ENCODE results near the gene CRYL1.

DNA sequence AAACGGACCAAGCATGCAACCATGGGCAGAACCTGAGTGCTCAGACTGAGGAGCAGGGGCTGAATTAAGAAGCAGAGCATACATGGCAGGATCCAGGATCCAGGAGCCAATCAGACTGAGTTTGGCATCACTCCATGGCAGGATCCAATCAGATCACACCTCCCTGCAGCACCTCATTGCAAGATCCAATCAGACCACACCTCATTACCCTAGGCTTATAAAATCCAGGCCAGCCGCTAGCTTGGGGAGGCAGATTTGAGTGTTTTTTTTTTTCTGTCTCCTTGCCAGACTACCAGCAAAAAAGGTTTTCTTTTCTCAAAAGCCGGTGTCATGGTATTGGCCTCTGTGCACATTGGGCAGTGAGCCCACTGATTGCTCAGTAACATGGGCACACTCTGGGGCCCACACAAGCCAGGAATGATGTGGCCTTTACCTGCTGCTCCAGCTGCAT lies 165.6 kb downstream of the CRYL1 start:
- TF ChIP-seq, protein P1, sequence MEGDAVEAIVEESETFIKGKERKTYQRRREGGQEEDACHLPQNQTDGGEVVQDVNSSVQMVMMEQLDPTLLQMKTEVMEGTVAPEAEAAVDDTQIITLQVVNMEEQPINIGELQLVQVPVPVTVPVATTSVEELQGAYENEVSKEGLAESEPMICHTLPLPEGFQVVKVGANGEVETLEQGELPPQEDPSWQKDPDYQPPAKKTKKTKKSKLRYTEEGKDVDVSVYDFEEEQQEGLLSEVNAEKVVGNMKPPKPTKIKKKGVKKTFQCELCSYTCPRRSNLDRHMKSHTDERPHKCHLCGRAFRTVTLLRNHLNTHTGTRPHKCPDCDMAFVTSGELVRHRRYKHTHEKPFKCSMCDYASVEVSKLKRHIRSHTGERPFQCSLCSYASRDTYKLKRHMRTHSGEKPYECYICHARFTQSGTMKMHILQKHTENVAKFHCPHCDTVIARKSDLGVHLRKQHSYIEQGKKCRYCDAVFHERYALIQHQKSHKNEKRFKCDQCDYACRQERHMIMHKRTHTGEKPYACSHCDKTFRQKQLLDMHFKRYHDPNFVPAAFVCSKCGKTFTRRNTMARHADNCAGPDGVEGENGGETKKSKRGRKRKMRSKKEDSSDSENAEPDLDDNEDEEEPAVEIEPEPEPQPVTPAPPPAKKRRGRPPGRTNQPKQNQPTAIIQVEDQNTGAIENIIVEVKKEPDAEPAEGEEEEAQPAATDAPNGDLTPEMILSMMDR (IDR thresholded peaks at IDR 0.05) = no peak
- TF ChIP-seq POLR2AphosphoS5 (IDR thresholded peaks at IDR 0.05) = no peak
- TF ChIP-seq POLR2A (IDR thresholded peaks at IDR 0.05) = no peak

All from breast epithelium (tissue), 3 donors.